SIG-M5 treated with dmso at 0.1 percent for 504 hours (cell line): ENCODE results near the gene TAB3.
"Not testable (repeated sequence)": the region's sequence is repeated elsewhere in the genome, so short reads cannot be mapped to it uniquely, and the experiment has no call there.

Source experiments
- DNase-seq: peaks from one replicate; lab custom pipeline; 2025; ENCODE audit not compliant: unreplicated experiment; lab: John Stamatoyannopoulos, UW

TAB3 gene

GRCh38 chrX:30822068-30822681, 66.9 kb downstream of the TAB3 start:
- peak; percentile 19 for DNase-seq

DNA sequence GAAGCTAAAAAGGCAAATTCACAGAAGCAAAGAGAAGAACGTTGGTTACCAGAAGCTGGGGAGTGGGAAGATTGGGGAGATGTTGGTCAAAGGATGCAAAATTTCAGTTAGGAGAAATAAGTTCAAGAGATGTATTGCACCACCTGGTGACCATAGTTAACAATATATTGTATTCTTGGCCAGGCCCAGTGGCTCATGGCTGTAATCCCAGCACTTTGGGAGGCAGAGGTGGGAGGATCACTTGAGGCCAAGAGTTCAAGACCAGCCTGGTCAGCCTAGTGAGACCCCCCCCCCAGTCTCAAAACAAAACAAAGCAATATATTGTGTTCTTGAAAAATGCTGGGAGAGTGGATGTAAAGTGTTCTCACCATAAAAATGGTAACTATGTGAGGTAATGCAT, 67.9 kb downstream of the TAB3 start:
- DNase-seq = no peak

- DNase-seq = no peak
Measured at GRCh38 chrX:30819080-30819479, 70.0 kb downstream of the TAB3 start.

GRCh38 chrX:30816079-30816478, 73.0 kb downstream of the TAB3 start:
- DNase-seq = peak; percentile 44

DNA sequence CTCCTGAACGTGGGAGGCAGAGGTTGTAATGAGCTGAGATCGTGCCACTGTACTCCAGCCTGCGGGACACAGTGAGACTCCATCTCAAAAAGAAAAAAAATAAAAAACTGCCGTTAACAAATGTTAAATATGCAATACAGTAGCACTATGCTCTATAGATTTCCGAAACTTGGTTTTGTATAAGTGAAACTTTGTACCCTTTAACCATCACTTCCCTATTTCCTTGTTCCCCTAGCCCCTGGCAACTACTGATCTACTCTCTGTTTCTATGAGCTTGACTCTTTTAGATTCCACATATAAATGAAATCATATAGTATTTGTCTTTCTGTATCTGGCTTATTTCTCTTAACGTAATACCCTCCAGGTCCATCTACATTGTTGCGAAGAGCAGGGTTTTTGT, 74.1 kb downstream of the TAB3 start:
- DNase-seq = peak; percentile 69

GRCh38 chrX:30812326-30812725, 76.7 kb downstream of the TAB3 start:
- DNase-seq = peak; percentile 52

- DNase-seq = no peak
Measured at GRCh38 chrX:30806187-30806728, 82.8 kb downstream of the TAB3 start.

DNA sequence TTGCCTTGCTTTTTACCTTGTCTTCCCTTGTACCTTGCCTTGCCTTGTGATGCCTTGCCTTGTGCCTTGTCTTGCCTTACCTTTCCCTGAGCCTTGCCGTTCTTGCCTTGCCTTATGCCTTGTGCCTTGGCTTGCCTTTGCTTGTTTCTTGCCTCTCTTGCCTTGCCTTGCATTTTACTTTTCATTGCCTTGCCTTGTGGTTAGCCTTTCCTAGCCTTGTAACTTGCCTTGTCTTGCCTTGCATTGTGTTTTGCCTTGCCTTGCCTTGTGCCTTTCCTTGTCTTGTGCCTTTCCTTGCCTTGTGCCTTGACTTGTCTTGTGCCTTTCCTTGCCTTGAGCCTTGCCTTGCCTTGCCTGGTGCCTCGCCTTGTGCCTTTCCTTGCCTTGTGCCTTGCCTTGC, 84.6 kb downstream of the TAB3 start:
- DNase-seq = no peak

- no peak for DNase-seq
Measured at GRCh38 chrX:30800901-30801300, 88.2 kb downstream of the TAB3 start.

DNA sequence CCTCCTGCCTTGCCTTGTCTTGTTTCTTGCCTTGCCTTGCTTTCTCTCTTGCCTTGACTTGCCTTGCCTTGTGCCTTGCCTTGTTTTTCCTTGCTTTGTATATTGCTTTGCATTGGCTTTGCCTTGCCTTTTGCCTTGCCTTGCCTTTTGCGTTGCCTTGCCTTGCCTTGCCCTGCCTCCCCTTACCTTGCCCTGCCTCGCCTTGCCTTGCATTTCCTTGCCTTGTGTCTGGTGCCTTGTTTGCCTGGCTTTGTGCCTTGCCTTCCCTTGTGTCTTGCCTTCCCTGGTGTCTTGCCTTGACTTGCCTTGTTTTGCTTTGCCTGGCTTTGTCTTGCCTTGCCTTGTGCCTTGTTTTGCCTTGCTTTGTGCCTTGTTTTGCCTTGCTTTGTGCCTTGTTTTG, 89.7 kb downstream of the TAB3 start:
- no peak for DNase-seq

GRCh38 chrX:30798810-30799209, 90.2 kb downstream of the TAB3 start:
- DNase-seq = no peak

- not testable (repeated sequence) for DNase-seq
Measured at GRCh38 chrX:30797301-30797700, 91.8 kb downstream of the TAB3 start.

DNA sequence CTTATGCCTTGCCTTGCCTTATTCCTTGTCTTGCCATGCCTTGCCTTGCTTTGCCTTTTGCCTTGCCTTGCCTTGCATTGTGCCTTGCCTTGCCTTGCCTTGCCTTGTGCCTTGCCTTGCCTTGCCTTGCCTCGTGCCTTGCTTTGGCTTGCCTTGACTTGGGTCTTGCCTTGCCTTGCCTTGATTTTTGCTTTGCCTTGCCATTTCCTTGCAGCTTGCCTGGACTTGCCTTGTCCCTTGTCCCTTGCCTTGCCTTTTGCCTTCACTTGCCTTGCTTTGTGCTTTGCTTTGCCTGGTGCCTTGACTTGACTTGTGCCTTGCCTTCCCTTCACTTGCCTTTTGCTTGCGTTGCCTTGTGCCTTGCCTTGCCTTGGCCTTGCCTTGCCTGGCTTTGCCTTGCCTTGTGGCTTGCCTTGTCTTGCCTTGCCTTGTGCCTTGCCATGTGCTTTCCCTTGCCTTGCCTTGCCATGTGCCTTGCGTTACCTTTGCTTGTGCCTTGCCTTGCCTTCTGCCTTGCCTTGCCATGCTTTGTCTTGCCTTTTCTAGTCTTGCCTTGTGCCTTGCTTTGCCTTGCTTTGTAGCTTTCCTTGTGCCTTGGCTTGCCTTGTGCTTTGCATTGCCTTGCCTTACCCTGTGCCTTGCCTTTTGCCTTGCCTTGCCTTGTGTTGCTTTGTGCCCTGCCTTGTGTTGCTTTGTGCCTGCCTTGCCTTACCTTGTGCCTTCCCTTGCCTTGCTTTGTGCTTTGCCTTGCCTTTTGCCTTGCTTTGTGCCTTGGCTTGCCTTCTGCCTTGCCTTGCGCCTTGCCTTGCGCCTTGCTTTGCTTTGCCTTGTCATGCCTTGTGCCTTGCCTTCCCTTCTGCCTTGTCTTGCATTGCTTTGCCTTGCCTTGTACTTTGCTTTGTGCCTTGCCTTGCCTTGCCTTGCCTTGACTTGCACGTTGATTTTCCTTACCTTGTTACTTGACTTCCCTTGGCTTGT, 92.8 kb downstream of the TAB3 start:
- no peak for DNase-seq

GRCh38 chrX:30794497-30794896, 94.6 kb downstream of the TAB3 start:
- no peak for DNase-seq

DNA sequence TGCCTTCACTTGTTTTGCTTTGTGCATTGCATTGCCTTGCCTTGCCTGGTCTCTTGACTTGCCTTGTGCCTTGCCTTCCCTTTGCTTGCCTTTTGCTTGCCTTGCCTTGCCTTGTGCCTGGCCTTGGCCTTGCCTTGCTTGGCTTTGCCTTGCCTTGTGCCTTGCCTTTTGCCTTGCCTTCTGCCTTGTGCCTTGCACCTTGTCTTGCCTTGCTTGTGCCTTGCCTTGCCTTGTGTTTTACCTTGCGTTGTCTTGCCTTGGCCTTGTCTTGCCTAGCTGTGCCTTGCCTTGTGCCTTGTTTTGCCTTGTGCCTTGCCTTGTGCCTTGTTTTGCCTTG, 95.3 kb downstream of the TAB3 start:
- no peak for DNase-seq

DNA sequence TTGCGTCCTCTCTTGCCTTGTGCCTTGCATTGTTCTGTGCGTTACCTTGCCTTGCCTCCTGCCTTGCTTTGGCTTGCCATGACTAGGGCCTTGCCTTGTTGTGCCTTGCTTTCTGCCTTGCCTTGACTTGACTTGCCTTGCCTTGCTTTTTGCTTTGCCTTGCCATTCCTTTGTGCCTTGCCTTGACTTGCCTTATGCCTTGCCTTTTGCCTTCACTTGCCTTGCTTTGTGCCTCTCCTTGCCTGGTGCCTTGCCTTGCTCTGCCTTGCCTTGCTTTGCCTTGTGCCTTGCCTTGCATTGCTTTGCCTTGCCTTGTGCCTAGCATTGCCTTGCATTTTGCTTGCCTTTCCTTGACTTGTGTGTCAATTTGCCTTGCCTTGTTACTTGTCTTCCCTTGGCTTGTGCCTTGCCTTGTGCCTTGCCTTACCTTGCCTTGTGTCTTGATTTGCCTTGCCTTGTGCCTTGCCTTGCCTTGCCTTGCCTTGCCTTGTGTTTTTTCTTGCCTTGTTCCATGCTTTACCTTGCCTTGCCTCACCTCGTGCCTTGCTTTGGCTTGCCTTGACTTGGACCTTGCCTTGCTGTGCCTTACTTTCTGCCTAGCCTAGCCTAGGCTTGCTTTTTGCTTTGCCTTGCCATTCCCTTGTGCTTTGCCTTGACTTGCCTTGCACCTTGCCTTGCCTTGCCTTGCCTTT, 95.8 kb downstream of the TAB3 start:
- DNase-seq = no peak

- no peak for DNase-seq
Measured at GRCh38 chrX:30791296-30792278, 97.5 kb downstream of the TAB3 start.

DNA sequence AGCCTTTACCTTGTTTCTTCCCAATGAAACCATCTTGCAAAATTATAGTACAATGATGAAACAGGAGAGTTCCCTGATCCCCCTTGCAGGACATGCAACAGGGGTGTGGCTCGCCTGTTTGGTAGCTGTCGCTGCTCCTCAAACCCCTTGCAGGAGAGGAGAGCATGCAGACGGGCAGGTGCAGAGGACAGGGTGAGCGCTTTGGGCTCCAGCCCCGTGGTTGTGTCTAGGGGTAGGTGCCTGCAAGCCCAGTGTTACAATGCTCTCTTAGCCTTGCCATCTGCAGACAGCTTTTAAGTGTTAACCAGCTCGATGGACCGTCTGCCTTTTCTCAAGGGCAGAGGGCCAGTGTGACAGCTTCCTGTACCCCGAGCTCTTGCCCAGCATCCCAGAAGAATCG, 102.0 kb downstream of the TAB3 start:
- no peak for DNase-seq

GRCh38 chrX:30786374-30786773, 102.7 kb downstream of the TAB3 start:
- DNase-seq = no peak

DNA sequence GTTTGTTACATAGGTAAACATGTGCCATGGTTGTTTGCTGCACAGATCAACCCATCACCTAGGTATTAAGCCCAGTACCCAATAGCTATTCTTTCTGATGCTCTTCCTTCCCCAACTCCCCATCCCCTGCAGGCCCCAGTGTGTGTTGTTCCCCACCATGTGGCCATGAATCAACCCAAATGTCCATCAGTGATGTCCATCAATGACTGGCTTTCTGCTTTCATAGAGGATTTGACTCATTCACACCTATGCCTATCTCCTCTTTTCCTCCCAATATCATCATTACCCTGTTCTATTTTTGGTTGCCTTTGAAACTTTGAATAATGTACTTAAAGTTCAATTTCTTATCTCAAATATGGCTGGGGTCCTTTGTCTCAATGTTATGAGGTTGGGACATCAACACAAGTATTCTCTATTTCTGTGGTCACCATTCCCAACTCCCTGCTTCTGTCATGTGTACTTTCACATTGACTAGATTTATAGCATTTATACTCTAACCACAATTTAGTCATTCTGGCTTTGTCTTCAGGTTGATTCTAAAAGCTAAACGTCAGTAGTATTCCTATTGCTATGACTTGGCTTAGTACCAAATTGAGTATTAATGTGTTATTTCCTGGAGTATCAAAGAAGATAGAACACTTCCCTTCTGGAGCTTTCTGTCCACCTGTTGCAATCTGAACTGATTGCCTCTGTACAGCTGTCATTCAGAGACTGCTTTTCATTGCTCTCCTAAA, 107.2 kb downstream of the TAB3 start:
- no peak for DNase-seq
